Peyer's patch (tissue), 4 donors: ENCODE results near the gene SH3TC1. TPM values are rescaled to one million over a fixed set of nuclear protein-coding genes. Genes with fewer than 3 reads are reported as not detected.

Source experiments
- DNase-seq, 3 donors: peaks; one replicate each; pipeline ENCODE4 v3.0.0-alpha.2; 2017 to 2019
- H3K27ac ChIP-seq, 4 donors: fragments of 200-600 bp; sonication (generic); one replicate each; pipeline ENCODE4 v1.5.1; 2016 to 2019
- H3K27me3 ChIP-seq, 2 donors: fragments of 200-600 bp; sonication (generic); one replicate each; pipeline ENCODE4 v1.5.1; 2019
- H3K36me3 ChIP-seq, 3 donors: fragments of 200-600 bp; sonication (generic); one replicate each; pipeline ENCODE4 v1.5.1; 2016 to 2019
- H3K4me1 ChIP-seq, 4 donors: fragments of 200-600 bp; sonication (generic); one replicate each; pipeline ENCODE4 v1.5.1; 2016 to 2019
- H3K4me3 ChIP-seq, 4 donors: fragments of 200-600 bp; sonication (generic); 1 replicate in 3 of 4; 2 replicates in 1 of 4; pipeline ENCODE4 v1.5.1; 2016 to 2019; ENCODE audit warnings: mild to moderate bottlenecking in 1 of 4
- H3K9me3 ChIP-seq, 4 donors: fragments of 200-600 bp; sonication (generic); one replicate each; pipeline ENCODE4 v1.5.1; 2016 to 2019; ENCODE audit warnings: mild to moderate bottlenecking in 1 of 4
- CTCF ChIP-seq, 6 experiments: fragments of 450-650 bp in 4 of 6; fragments of 200-600 bp in 2 of 6; sonication (generic) in 1 of 6; IDR thresholded peaks; one replicate each; pipeline ENCODE4 v1.5.1; 2017 to 2019; ENCODE audit warnings: antibody characterized with exemption in 6 of 6, mild to moderate bottlenecking in 3 of 6, moderate library complexity in 1 of 6
- POLR2A ChIP-seq, 2 donors: fragments of 450-650 bp; IDR thresholded peaks; one replicate each; pipeline ENCODE4 v1.5.1; 2017; ENCODE audit warnings: antibody characterized with exemption in 2 of 2, mild to moderate bottlenecking in 2 of 2, moderate library complexity in 2 of 2
- total RNA-seq, 4 donors: library from RNA; depleted of rRNA; stranded (reverse); fragments of >200 nt; gene quantifications; one replicate each; pipeline ENCODE4 v1.1.0, GENCODE V29; 2016

The SH3TC1 gene
- total RNA-seq, 4 donors from 2014 or later, result 4.2 to 88.3 (median 11.8) TPM

GRCh38 chr4:8230891-8231290 lies 31.8 kb downstream of the SH3TC1 start:
- Histone ChIP-seq H3K4me3 (no peak overlapping the region), H3K9me3 (no peaks in the 10 kb centered on the region), H3K27me3 (no peaks in the 10 kb centered on the region), H3K27ac (no peak overlapping the region), H3K4me1 (peaks cover 0 to 17% (median 16%) of the 10 kb centered on the region in 4 donors), H3K36me3 (peaks cover 0 to 20% (median 0%) of the 10 kb centered on the region in 3 donors)
- DNase-seq, result no peak
- no peak for TF ChIP-seq CTCF (IDR thresholded peaks at IDR 0.05)
- no peak for TF ChIP-seq POLR2A (IDR thresholded peaks at IDR 0.05)

GRCh38 chr4:8231551-8232049 lies 32.5 kb downstream of the SH3TC1 start:
- DNase-seq, result no peak
- Histone ChIP-seq H3K36me3 (peaks cover 0 to 20% (median 0%) of the 10 kb centered on the region in 3 donors), H3K9me3 (no peaks in the 10 kb centered on the region), H3K27ac (no peak overlapping the region), H3K27me3 (no peaks in the 10 kb centered on the region), H3K4me1 (peaks cover 0 to 17% (median 16%) of the 10 kb centered on the region in 4 donors), H3K4me3 (no peak overlapping the region)
- TF ChIP-seq POLR2A (IDR thresholded peaks at IDR 0.05) (no peak), CTCF (IDR thresholded peaks at IDR 0.05) (no peak)

- H3K9me3 ChIP-seq, result no peaks in the 10 kb centered on the region
These were observed 33.7 kb downstream of the SH3TC1 start for GRCh38 chr4:8232748-8233147.

GRCh38 chr4:8233672-8234484 lies 34.8 kb downstream of the SH3TC1 start:
- Histone ChIP-seq H3K4me1 (peaks cover 0 to 6% (median 3%) of the 10 kb centered on the region in 4 donors), H3K36me3 (peaks cover 0 to 9% (median 0%) of the 10 kb centered on the region in 3 donors), H3K27ac (no peak overlapping the region), H3K4me3 (no peak overlapping the region), H3K27me3 (no peaks in the 10 kb centered on the region), H3K9me3 (no peaks in the 10 kb centered on the region)
- TF ChIP-seq POLR2A (IDR thresholded peaks at IDR 0.05) (no peak), CTCF (IDR thresholded peaks at IDR 0.05) (no peak)
- no peak for DNase-seq

More at GRCh38 chr4:8232748-8233147, 33.7 kb downstream of the SH3TC1 start:
- no peak overlapping the region for H3K27ac ChIP-seq
- H3K4me1 ChIP-seq, result peaks cover 0 to 14% (median 13%) of the 10 kb centered on the region in 4 donors
- H3K27me3 ChIP-seq, result no peaks in the 10 kb centered on the region
- DNase-seq, result no peak
- no peak for TF ChIP-seq POLR2A (IDR thresholded peaks at IDR 0.05)
- TF ChIP-seq CTCF (IDR thresholded peaks at IDR 0.05), result no peak
- peaks cover 0 to 11% (median 0%) of the 10 kb centered on the region in 3 donors for H3K36me3 ChIP-seq
- H3K4me3 ChIP-seq, result no peak overlapping the region

GRCh38 chr4:8234715-8235114 lies 35.6 kb downstream of the SH3TC1 start:
- Histone ChIP-seq H3K36me3 (peaks cover 0 to 9% (median 0%) of the 10 kb centered on the region in 3 donors), H3K27me3 (no peaks in the 10 kb centered on the region), H3K4me1 (peaks cover 0 to 4% (median 0%) of the 10 kb centered on the region in 4 donors), H3K4me3 (no peak overlapping the region), H3K27ac (no peak overlapping the region), H3K9me3 (no peaks in the 10 kb centered on the region)
- TF ChIP-seq POLR2A (IDR thresholded peaks at IDR 0.05) (no peak), CTCF (IDR thresholded peaks at IDR 0.05) (no peak)
- no peak for DNase-seq
